Mucosa of descending colon (tissue), 3 donors: ENCODE results near the gene KCNH2. TPM values are rescaled to one million over a fixed set of nuclear protein-coding genes. Genes with fewer than 3 reads are reported as not detected.

Experiments
- ATAC-seq: fragments of 200-7000 bp; cut with Tn5 transposase; one replicate; pipeline ENCODE4 v1.9.1; 2020; ENCODE audit warnings: mild to moderate bottlenecking, moderate library complexity
- DNase-seq, 3 donors: peaks; one replicate each; pipeline ENCODE4 v3.0.0-alpha.2; 2020
- H3K36me3 ChIP-seq: fragments of 200-600 bp; one replicate; pipeline ENCODE4 v1.8.0; 2021; ENCODE audit warnings: low read depth, mild to moderate bottlenecking
- H3K4me1 ChIP-seq: fragments of 200-600 bp; one replicate; pipeline ENCODE4 v1.8.0; 2021; ENCODE audit warnings: low read depth, mild to moderate bottlenecking
- H3K4me3 ChIP-seq: fragments of 200-600 bp; one replicate; pipeline ENCODE4 v1.8.0; 2021; ENCODE audit warnings: mild to moderate bottlenecking
- H3K9me3 ChIP-seq: fragments of 200-600 bp; one replicate; pipeline ENCODE4 v1.8.0; 2021; ENCODE audit warnings: mild to moderate bottlenecking
- CTCF ChIP-seq: fragments of 200-600 bp; IDR thresholded peaks from one replicate; pipeline ENCODE4 v1.8.0; 2022; ENCODE audit warnings: antibody characterized with exemption, mild to moderate bottlenecking
- intact Hi-C, 2 donors: fragments of 100-400 bp; cut with DNase I in 1 of 2; cut with micrococcal nuclease in 1 of 2; formaldehyde crosslinking; loops; one replicate each; pipeline versions ENCODE4 v1.11.0 to v1.11.1; 2022; cut with DNase I, micrococcal nuclease
- total RNA-seq, 3 donors: library from RNA; stranded (reverse); fragmentation: NEBNext Ultra II Directional in 2 of 3; extraction: Animal tissue kit (Norgen Biotek cat#: 25700) in 2 of 3; gene quantifications; one replicate each; pipeline versions ENCODE4 v1.2.1 to v1.2.4, GENCODE V29; 2021 to 2023
- donor health status: DM: no; HTN: no; CAD: no; lungs with moderate emphysema.
- donor health status: DM: no; HTN: no; CAD: no.
- donor health status: DM: no; HTN: yes; CAD: no.

KCNH2 gene
- total RNA-seq, 3 donors from 2014 or later = 2.9 to 87.1 (median 5.3) TPM

GRCh38 chr7:150919160-150919559, 59.0 kb downstream of the KCNH2 start:
- DNase-seq = no peak
- no peaks in the 10 kb centered on the region for H3K9me3 ChIP-seq
- no peaks in the 10 kb centered on the region for H3K36me3 ChIP-seq
- ATAC-seq = no peak
- intact Hi-C loops = no loop called here
- no peak for TF ChIP-seq CTCF
- no peak overlapping the region for H3K4me3 ChIP-seq
- H3K4me1 ChIP-seq = peaks cover 12% of the 10 kb centered on the region

- no peak for TF ChIP-seq CTCF
- intact Hi-C loops = no loop called here
- Histone ChIP-seq H3K4me1 (peaks cover 4% of the 10 kb centered on the region), H3K36me3 (no peaks in the 10 kb centered on the region), H3K9me3 (no peaks in the 10 kb centered on the region), H3K4me3 (no peak overlapping the region)
- ATAC-seq (no peak), DNase-seq (no peak)
Measured at GRCh38 chr7:150918378-150918777, 59.7 kb downstream of the KCNH2 start.

- H3K36me3 ChIP-seq = no peaks in the 10 kb centered on the region
- H3K9me3 ChIP-seq = no peaks in the 10 kb centered on the region
- H3K4me1 ChIP-seq = peaks cover under 1% of the 10 kb centered on the region
- intact Hi-C loops = no loop called here
- ATAC-seq (no peak), DNase-seq (no peak)
- no peak overlapping the region for H3K4me3 ChIP-seq
- TF ChIP-seq CTCF = no peak
Measured at GRCh38 chr7:150917969-150918368, 60.2 kb downstream of the KCNH2 start.

GRCh38 chr7:150916670-150917069, 61.5 kb downstream of the KCNH2 start:
- ATAC-seq = no peak
- H3K4me3 ChIP-seq = no peak overlapping the region
- H3K9me3 ChIP-seq = no peaks in the 10 kb centered on the region
- no peak for TF ChIP-seq CTCF
- H3K36me3 ChIP-seq = no peaks in the 10 kb centered on the region
- intact Hi-C loops = no loop called here
- no peak for DNase-seq
- no peaks in the 10 kb centered on the region for H3K4me1 ChIP-seq

GRCh38 chr7:150914966-150915365, 63.2 kb downstream of the KCNH2 start:
- no peaks in the 10 kb centered on the region for H3K4me1 ChIP-seq
- TF ChIP-seq CTCF = no peak
- intact Hi-C loops = no loop called here
- ATAC-seq = no peak
- H3K9me3 ChIP-seq = no peaks in the 10 kb centered on the region
- H3K4me3 ChIP-seq = no peak overlapping the region
- no peaks in the 10 kb centered on the region for H3K36me3 ChIP-seq
- DNase-seq = no peak

- no peak for ATAC-seq
- Histone ChIP-seq H3K9me3 (no peaks in the 10 kb centered on the region), H3K4me1 (no peaks in the 10 kb centered on the region), H3K4me3 (no peak overlapping the region), H3K36me3 (no peaks in the 10 kb centered on the region)
- no peak for TF ChIP-seq CTCF
- no peak for DNase-seq
- intact Hi-C loops = no loop called here
Measured at GRCh38 chr7:150914196-150914595, 63.9 kb downstream of the KCNH2 start.
